IMR-90 (cell line): ENCODE results near the gene PTCD2. TPM values are rescaled to one million over a fixed set of nuclear protein-coding genes. Genes with fewer than 3 reads are reported as not detected.

Source experiments
- ATAC-seq: fragments of 200-7000 bp; cut with Tn5 transposase; 2 replicates; pipeline ENCODE4 v1.9.1; 2020; ENCODE audit warnings: low read depth, mild to moderate bottlenecking, moderate library complexity
- BruUV-seq: library from RNA; stranded (reverse); fragments of 400-500 nt; replicated peaks from 2 replicates; lab custom pipeline; 2021; lab: Mats Ljungman, UMichigan
- CTCF ChIA-PET: fragments of 300-600 bp; formaldehyde crosslinking; extraction: SDS; loops from one replicate; lab custom pipeline; 2021; ENCODE audit warnings: antibody characterized with exemption; lab: Yijun Ruan, JAX
- POLR2A ChIA-PET: fragments of 300-600 bp; sonication (Branson Sonifier 250); formaldehyde crosslinking; loops from one replicate; lab custom pipeline; 2022; ENCODE audit warnings: antibody characterized with exemption; ENCODE audit not compliant: unreplicated experiment; lab: Charles Lee
- DNase-seq: peaks from one replicate; pipeline ENCODE4 v3.0.0; 2013
- H2AFZ ChIP-seq: replicated peaks from 2 replicates; pipeline ENCODE3; 2013; ENCODE audit warnings: low read length, mild to moderate bottlenecking; ENCODE audit not compliant: poor library complexity
- H2AK5ac ChIP-seq: 2 replicates; pipeline ENCODE4 v1.6.1; 2013; ENCODE audit warnings: low read depth, low read length, inconsistent platforms
- H2AK9ac ChIP-seq: replicated peaks from 2 replicates; pipeline ENCODE3; 2013; ENCODE audit warnings: mild to moderate bottlenecking, low read depth, low read length, moderate library complexity; ENCODE audit not compliant: poor library complexity
- H2BK120ac ChIP-seq: 2 replicates; pipeline ENCODE4 v1.6.1; 2013; ENCODE audit warnings: low read depth, low read length, inconsistent platforms
- H2BK15ac ChIP-seq: 3 replicates; pipeline ENCODE4 v1.6.1; 2013; ENCODE audit warnings: low read depth, low read length, inconsistent platforms
- H2BK20ac ChIP-seq: 2 replicates; pipeline ENCODE4 v1.6.1; 2013; ENCODE audit warnings: low read depth, mild to moderate bottlenecking, inconsistent platforms, low read length, moderate library complexity
- H2BK5ac ChIP-seq: 2 replicates; pipeline ENCODE4 v1.6.1; 2013; ENCODE audit warnings: mild to moderate bottlenecking, low read depth, low read length, inconsistent platforms; ENCODE audit not compliant: poor library complexity, severe bottlenecking
- H3K14ac ChIP-seq: replicated peaks from 2 replicates; pipeline ENCODE4 v1.6.1; 2013; ENCODE audit warnings: low read depth, low read length, inconsistent platforms
- H3K18ac ChIP-seq: 2 replicates; pipeline ENCODE4 v1.6.1; 2013; ENCODE audit warnings: low read depth, low read length, control low read depth
- H3K23ac ChIP-seq: 2 replicates; pipeline ENCODE4 v1.6.1; 2013; ENCODE audit warnings: low read depth, low read length, inconsistent platforms
- H3K27ac ChIP-seq: 2 replicates; pipeline ENCODE4 v1.5.1; 2013; ENCODE audit warnings: mild to moderate bottlenecking, control low read depth, low read length; ENCODE audit not compliant: insufficient read depth
- H3K27me3 ChIP-seq: 2 replicates; pipeline ENCODE4 v1.6.1; 2013; ENCODE audit warnings: low read length; ENCODE audit not compliant: control insufficient read depth, insufficient read depth
- H3K36me3 ChIP-seq: 2 replicates; pipeline ENCODE4 v1.6.1; 2013; ENCODE audit warnings: low read length, mixed read lengths; ENCODE audit not compliant: control insufficient read depth, insufficient read depth
- H3K4ac ChIP-seq: 2 replicates; pipeline ENCODE4 v1.6.1; 2013; ENCODE audit warnings: low read depth, low read length, inconsistent platforms
- H3K4me1 ChIP-seq: 2 replicates; pipeline ENCODE4 v1.6.1; 2013; ENCODE audit warnings: low read length, mixed read lengths; ENCODE audit not compliant: control insufficient read depth, insufficient read depth
- H3K4me2 ChIP-seq: 2 replicates; pipeline ENCODE4 v1.6.1; 2013; ENCODE audit warnings: low read depth, mild to moderate bottlenecking, control low read depth, low read length, moderate library complexity
- H3K4me3 ChIP-seq: 2 replicates; pipeline ENCODE4 v1.5.1; 2013; ENCODE audit warnings: low read depth, mild to moderate bottlenecking, control low read depth, low read length, moderate library complexity; ENCODE audit not compliant: insufficient read depth
- H3K56ac ChIP-seq: 2 replicates; pipeline ENCODE4 v1.6.1; 2013; ENCODE audit warnings: low read length, inconsistent platforms; ENCODE audit not compliant: insufficient read depth; ENCODE audit errors: extremely low read depth
- H3K79me1 ChIP-seq, 2 experiments: 2 replicates each; pipeline ENCODE4 v1.6.1; 2013; ENCODE audit warnings: low read length in 2 of 2, inconsistent platforms in 1 of 2, low read depth in 1 of 2
- H3K9ac ChIP-seq: 2 replicates; pipeline ENCODE4 v1.6.1; 2013; ENCODE audit warnings: low read depth, low read length, control low read depth
- H3K9me1 ChIP-seq: 2 replicates; pipeline ENCODE4 v1.6.1; 2013; ENCODE audit warnings: low read length, inconsistent platforms; ENCODE audit not compliant: insufficient read depth
- H3K9me3 ChIP-seq: 2 replicates; pipeline ENCODE4 v1.6.1; 2013; ENCODE audit warnings: low read length; ENCODE audit not compliant: control insufficient read depth, insufficient read depth
- H4K20me1 ChIP-seq: 2 replicates; pipeline ENCODE4 v1.6.1; 2013; ENCODE audit warnings: low read length, inconsistent platforms; ENCODE audit not compliant: insufficient read depth
- H4K5ac ChIP-seq: 2 replicates; pipeline ENCODE4 v1.6.1; 2013; ENCODE audit warnings: mild to moderate bottlenecking, low read depth, low read length, control low read depth
- H4K8ac ChIP-seq, 2 experiments: 2 replicates each; pipeline ENCODE4 v1.6.1; 2013; ENCODE audit warnings: low read depth in 2 of 2, low read length in 2 of 2, control low read depth in 1 of 2, inconsistent platforms in 1 of 2
- H4K91ac ChIP-seq: 2 replicates; pipeline ENCODE4 v1.6.1; 2013; ENCODE audit warnings: low read depth, low read length, inconsistent platforms; ENCODE audit not compliant: insufficient read depth
- CHD1 ChIP-seq: IDR thresholded peaks from 2 replicates; pipeline ENCODE4 v1.6.1; 2012; ENCODE audit warnings: low read depth, low read length, improper control_type of control experiment
- MAFK ChIP-seq: IDR thresholded peaks from 2 replicates; pipeline ENCODE4 v1.6.1; 2012; ENCODE audit warnings: low read depth, low read length, improper control_type of control experiment
- NFE2L2 ChIP-seq: fragments of 150-350 bp; IDR thresholded peaks from 2 replicates; pipeline ENCODE4 v1.6.1; 2016; ENCODE audit warnings: low read depth, mild to moderate bottlenecking, low read length
- RAD21 ChIP-seq: IDR thresholded peaks from 2 replicates; pipeline ENCODE4 v1.6.1; 2012; ENCODE audit warnings: low read length, improper control_type of control experiment
- RFX5 ChIP-seq: IDR thresholded peaks from 2 replicates; pipeline ENCODE4 v1.8.0; 2012; ENCODE audit warnings: low read depth, mild to moderate bottlenecking, low read length, moderate library complexity
- SMC3 ChIP-seq: fragments of 150-350 bp; IDR thresholded peaks from 2 replicates; pipeline ENCODE4 v1.6.1; 2016; ENCODE audit warnings: low read depth, mild to moderate bottlenecking, antibody characterized with exemption, low read length, moderate library complexity
- USF2 ChIP-seq: fragments of 150-350 bp; IDR thresholded peaks from 2 replicates; pipeline ENCODE4 v1.6.1; 2017; ENCODE audit warnings: mild to moderate bottlenecking, antibody characterized with exemption, low read length, low read depth
- WGBS, 2 experiments: methylation state at CpG; one replicate each; pipeline versions ENCODE4 v1.1.5 to v1.1.7; 2013; ENCODE audit warnings: missing lambda C conversion rate in 2 of 2; ENCODE audit not compliant: insufficient read length in 1 of 2; ENCODE audit errors: extremely low coverage in 2 of 2; 5-methylcytosine and 5-hydroxymethylcytosine counted together
- dilution Hi-C: fragments of 300-500 bp; cut with HindIII; formaldehyde crosslinking; loops from one replicate; pipeline ENCODE4 v1.14.3; 2018; ENCODE audit warnings: low sequenced_read_pairs; ENCODE audit not compliant: unreplicated experiment
- in situ Hi-C: fragments of 300-500 bp; cut with MboI; formaldehyde crosslinking; loops from 3 replicates; pipeline ENCODE4 v1.14.3; 2019; ENCODE audit warnings: low sequenced_read_pairs, inconsistent platforms, mixed read lengths
- intact Hi-C: fragments of 100-400 bp; cut with micrococcal nuclease; formaldehyde crosslinking; loops from 2 replicates; pipeline ENCODE4 v1.10.0; 2022
- polyA plus RNA-seq, 3 experiments: library from polyadenylated mRNA; depleted of rRNA; stranded (reverse); fragments of >200 nt; gene quantifications; 2 replicates each; pipeline ENCODE4 v1.2.3, GENCODE V29; 2012; ENCODE audit warnings: low replicate concordance in 1 of 3
- total RNA-seq: library from RNA; depleted of rRNA; stranded (reverse); fragments of >200 nt; gene quantifications from 2 replicates; pipeline ENCODE4 v1.2.3, GENCODE V29; 2012

Gene PTCD2
- total and polyA plus RNA-seq, 2 of the 4 experiments (the other 2 are of a cell fraction), result 6.5 to 9.9 TPM

GRCh38 chr5:72282878-72283277 is 37.3 kb upstream of the PTCD2 start:
- Histone ChIP-seq H3K4ac (peak overlapping the region; percentile 75; the same call in 1 of the 2 replicates), H4K20me1 (no peaks in the 10 kb centered on the region), H3K27ac (peak overlapping the region; percentile 70; the same call in 1 of the 2 replicates), H3K9me1 (peaks cover 11% of the 10 kb centered on the region; the same call in 1 of the 2 replicates), H3K27me3 (no peaks in the 10 kb centered on the region), H3K4me2 (peak overlapping the region; percentile 61), H3K14ac (no peak overlapping the region), H2AFZ (no peak overlapping the region), H3K56ac (no peak overlapping the region), H4K91ac (peak overlapping the region; percentile 41; the same call in 1 of the 2 replicates), H3K36me3 (peaks cover 5% of the 10 kb centered on the region; the same call in 1 of the 2 replicates), H4K5ac (peak overlapping the region; percentile 18; the same call in 1 of the 2 replicates), H3K23ac (peak overlapping the region; percentile 85), H2BK120ac (peak overlapping the region; percentile 69; the same call in 1 of the 2 replicates), H2AK9ac (no peak overlapping the region), H3K18ac (peak overlapping the region; percentile 36), H2BK20ac (peak overlapping the region; percentile 91; the same call in 1 of the 2 replicates), H3K9me3 (no peaks in the 10 kb centered on the region), H3K4me1 (peaks cover 7% of the 10 kb centered on the region), H2AK5ac (0 out of 2 replicates have a peak overlapping the region, but pooled peaks have one; percentile 25), H2BK5ac (peak overlapping the region; percentile 82), H4K8ac (peak overlapping the region; percentile 14 to 79; a peak in 3 of 4 replicates), H3K9ac (no peak overlapping the region), H2BK15ac (no peak overlapping the region), H3K4me3 (no peak overlapping the region), H3K79me1 (peaks cover 2 to 24% of the 10 kb centered on the region in 2 experiments)
- ATAC-seq (peak; percentile 58), DNase-seq (peak; percentile 76)
- no TSS peak for BruUV-seq
- ChIA-PET POLR2A (interaction anchor here (0.6 to 0.7 kb wide), 2 partner anchors 216 to 1975 kb away, joined by 3 to 4 read pairs; no protein-coding TSS in a partner anchor), CTCF (interaction anchor here (0.5 to 1.0 kb wide), 3 partner anchors 21 to 445 kb away, joined by 3 to 4 read pairs (median 3); no protein-coding TSS in a partner anchor)
- WGBS, 2 experiments, result no CpG with 5 or more reads among the region's 2 CpGs
- intact Hi-C loops (no loop called here), in situ Hi-C loops (no loop called here), dilution Hi-C loops (no loop called here)
- TF ChIP-seq CHD1 (no peak), SMC3 (no peak), RFX5 (no peak), RAD21 (no peak), MAFK (no peak), NFE2L2 (no peak), USF2 (no peak)
